Stimulated activated effector memory CD8-positive, alpha-beta T cell treated with anti-CD3 and anti-CD28 coated beads, Interleukin-12 subunit alpha, Interleukin-12 subunit beta, amount 100 ng/mL, for 72 hours (primary cell): ENCODE data around the gene PCED1A.
"Not testable (repeated sequence)": the region's sequence is repeated elsewhere in the genome, so short reads cannot be mapped to it uniquely, and the experiment has no call there.

ENCODE experiments used
- ATAC-seq: fragments of 150-1000 bp; cut with Tn5 transposase; 2 replicates; pipeline ENCODE4 v1.10.0; 2021
- DNase-seq, 2 donors: peaks; one replicate each; pipeline ENCODE4 v3.0.0; 2021 to 2022; ENCODE audit warnings: low spot score in 2 of 2
- H3K27ac Mint-ChIP-seq: one replicate; pipeline ENCODE4 v1.8.0; 2022; ENCODE audit warnings: mild to moderate bottlenecking, mixed read lengths
- H3K36me3 Mint-ChIP-seq: one replicate; pipeline ENCODE4 v1.8.0; 2022; ENCODE audit warnings: mild to moderate bottlenecking, mixed read lengths
- H3K4me1 Mint-ChIP-seq: one replicate; pipeline ENCODE4 v1.8.0; 2022; ENCODE audit warnings: mixed read lengths
- H3K4me3 Mint-ChIP-seq: one replicate; pipeline ENCODE4 v1.8.0; 2022; ENCODE audit warnings: mild to moderate bottlenecking, mixed read lengths
- H3K9me3 Mint-ChIP-seq: one replicate; pipeline ENCODE4 v1.8.0; 2022; ENCODE audit warnings: mixed read lengths

The PCED1A gene

DNA sequence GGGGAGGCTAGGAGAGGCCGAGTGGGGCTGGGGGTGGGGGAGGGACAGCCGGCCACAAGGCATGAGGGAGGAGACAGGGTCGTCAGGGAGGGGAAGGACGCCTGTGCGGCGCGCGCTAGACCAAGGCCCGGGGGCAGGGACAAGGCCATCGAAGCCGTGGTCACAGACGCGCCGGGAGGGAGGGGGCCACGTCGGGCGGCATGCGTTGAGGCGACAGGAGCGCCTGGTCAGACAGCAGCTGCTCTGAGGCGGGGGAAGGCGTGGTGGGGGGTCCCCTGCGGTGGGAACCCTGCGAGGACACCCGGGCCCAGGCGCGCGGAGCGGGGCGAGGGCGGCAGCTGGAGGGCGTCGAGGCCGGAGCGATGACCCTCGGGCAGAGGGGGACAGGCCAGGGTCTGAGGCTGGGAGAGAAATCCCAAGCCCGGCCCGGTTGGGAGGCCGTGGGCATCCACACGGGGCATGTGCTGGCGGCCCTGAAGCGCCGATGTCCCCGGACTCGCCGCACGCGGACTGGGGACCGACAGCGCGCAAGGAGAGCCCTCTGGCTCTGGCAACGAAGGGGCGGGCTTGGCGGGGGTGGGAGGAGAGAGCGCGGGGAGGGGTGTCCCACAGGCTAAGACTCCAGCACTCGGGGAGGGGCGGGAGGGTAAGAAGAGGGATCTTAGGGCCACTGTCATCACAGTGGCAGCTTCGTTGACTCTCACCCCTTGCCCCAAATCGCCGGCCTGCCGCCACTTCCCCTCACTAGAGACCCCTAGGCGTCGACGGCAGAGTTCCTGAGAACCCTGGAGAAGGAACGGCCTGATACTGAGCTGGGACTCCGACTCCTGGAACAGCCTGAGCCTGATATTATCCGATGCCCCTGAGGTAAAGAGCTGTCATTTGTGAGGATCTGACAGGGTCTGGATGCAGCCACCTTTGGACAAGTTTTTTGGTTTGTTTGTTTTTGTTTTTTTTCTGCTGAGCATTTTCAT lies 19.3 kb downstream of the PCED1A start:
- H3K4me1 Mint-ChIP-seq, result peaks cover 34% of the 10 kb centered on the region
- no peak overlapping the region for H3K27ac Mint-ChIP-seq
- DNase-seq (no peak), ATAC-seq (peak; percentile 35)
- peaks cover 5% of the 10 kb centered on the region for H3K36me3 Mint-ChIP-seq
- H3K4me3 Mint-ChIP-seq, result peak overlapping the region; percentile 22
- H3K9me3 Mint-ChIP-seq, result no peaks in the 10 kb centered on the region

DNA sequence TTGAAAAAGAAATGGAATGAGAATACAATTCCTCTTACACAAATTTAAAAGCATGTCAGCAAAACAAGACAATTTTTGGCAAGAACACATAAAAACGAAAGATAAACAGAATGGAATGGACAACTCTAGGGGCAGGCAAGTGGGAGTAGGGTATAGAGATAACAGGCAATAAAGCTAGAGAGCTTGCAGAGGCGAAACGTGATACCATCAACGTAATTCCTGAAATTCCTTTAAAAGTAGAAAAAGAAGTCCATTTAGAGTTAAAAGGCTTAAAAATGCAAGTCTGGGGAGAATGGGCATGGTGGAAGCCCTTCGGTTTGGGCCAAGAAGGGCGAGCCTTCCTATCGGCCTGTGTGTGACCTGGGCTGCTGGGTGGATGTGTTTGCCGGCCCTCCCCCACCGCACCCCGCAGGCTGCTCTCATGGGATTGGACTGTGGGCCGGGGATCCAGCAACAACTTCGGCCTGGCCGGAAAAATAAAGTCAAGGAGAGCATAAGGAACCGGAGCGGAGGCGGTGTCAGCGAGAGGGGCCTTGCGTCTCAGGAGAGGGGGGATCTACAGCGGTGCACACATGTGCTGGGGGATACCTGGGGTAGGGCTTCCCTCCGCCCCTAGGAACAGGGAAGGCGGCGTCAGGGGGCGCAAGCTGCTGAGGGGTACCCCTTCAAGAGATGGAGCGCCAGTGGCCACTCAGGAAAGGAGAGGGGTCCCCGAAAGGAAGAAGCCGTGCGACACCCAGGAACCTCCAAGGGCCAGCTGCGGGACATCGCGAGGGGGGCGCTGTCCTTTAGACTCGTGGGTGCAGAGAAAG lies 20.2 kb downstream of the PCED1A start:
- DNase-seq (no peak), ATAC-seq (no peak)
- H3K36me3 Mint-ChIP-seq, result peaks cover 5% of the 10 kb centered on the region
- H3K4me1 Mint-ChIP-seq, result peaks cover 26% of the 10 kb centered on the region
- no peak overlapping the region for H3K27ac Mint-ChIP-seq
- no peaks in the 10 kb centered on the region for H3K9me3 Mint-ChIP-seq
- H3K4me3 Mint-ChIP-seq, result peak overlapping the region; percentile 22

DNA sequence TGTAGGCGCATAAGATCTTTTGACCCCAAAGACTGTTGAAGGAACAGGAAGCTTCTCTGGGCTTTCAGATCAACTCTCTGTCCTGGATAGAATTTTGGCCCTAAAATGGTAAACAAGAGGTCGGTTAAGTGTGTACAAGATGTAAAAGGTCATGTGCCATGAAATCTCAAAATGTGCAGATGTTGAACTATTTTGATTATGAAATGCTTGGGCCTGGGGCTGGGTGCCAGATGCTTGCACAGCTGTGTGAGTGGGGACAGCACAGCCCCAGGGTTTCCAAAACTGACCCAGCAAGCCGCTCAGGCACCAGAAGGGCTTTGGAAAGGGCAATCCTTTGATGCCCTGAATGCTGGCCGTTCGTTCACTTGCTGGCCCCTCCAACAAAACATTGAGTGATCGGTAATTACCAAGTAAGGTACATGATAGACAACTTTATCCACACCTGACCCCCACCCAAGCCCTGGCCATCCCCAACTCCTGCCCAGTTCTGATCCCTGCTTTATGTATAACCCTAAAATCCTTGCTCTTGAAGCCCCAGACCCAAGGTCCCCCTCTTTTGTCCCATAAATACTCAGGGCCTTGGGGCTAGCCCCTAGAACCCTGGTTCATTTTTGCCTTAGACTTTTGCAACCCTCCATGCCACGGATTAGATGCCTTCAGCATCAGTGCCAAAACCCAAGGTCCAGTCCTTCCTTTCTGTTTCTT lies 22.4 kb downstream of the PCED1A start:
- ATAC-seq, result no peak
- no peak overlapping the region for H3K4me3 Mint-ChIP-seq
- H3K36me3 Mint-ChIP-seq, result peaks cover 5% of the 10 kb centered on the region
- peaks cover 26% of the 10 kb centered on the region for H3K4me1 Mint-ChIP-seq
- H3K9me3 Mint-ChIP-seq, result no peaks in the 10 kb centered on the region
- no peak overlapping the region for H3K27ac Mint-ChIP-seq
- no peak for DNase-seq

DNA sequence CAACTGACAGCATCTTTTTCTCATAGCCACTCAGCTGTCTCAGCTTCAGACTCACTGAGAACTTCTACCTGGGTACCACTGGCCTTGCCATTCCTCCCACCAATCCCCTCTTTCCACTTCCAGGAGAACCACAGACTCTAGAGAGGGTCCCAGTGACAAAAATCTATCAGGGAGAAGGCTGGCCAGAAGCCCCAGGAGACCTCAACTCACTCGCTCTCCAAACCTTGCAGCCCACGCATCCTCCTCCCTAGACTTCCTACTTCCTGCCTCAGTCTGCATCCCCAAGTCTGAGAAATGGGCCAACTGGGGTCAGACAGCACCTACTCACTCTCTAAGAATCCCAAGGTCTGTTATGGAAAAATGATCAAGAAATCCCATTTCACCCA lies 23.1 kb downstream of the PCED1A start:
- no peak for DNase-seq
- peaks cover 26% of the 10 kb centered on the region for H3K4me1 Mint-ChIP-seq
- no peak for ATAC-seq
- H3K4me3 Mint-ChIP-seq, result no peak overlapping the region
- peaks cover 2% of the 10 kb centered on the region for H3K9me3 Mint-ChIP-seq
- H3K27ac Mint-ChIP-seq, result no peak overlapping the region
- peaks cover 5% of the 10 kb centered on the region for H3K36me3 Mint-ChIP-seq

DNA sequence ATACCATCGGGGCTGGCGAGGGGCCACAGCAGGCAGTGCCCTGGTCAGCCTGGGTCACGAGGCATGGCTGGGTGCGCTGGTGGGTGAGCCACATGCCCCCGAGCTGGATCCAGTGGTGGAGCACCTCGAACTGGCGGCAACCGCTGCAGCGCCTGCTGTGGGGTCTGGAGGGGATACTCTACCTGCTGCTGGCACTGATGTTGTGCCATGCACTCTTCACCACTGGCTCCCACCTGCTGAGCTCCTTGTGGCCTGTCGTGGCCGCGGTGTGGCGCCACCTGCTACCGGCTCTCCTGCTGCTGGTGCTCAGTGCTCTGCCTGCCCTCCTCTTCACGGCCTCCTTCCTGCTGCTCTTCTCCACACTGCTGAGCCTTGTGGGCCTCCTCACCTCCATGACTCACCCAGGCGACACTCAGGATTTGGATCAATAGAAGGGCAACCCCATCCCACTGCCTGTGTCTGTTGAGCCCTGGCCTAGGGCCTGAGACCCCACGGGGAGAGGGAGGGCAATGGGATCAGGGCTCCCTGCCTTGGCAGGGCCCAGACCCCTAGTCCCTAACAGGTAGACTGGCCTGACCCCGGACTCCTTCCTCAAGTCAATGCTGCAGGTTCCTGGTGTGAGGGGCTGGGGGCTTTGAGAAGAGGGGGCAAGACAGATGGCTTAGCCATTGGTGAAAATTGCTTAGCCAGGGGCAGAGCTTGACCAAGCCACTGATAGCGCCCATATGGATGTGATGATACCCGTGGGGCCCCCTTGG lies 23.7 kb downstream of the PCED1A start:
- ATAC-seq (peak; percentile 51), DNase-seq (no peak)
- peaks cover 5% of the 10 kb centered on the region for H3K9me3 Mint-ChIP-seq
- H3K4me3 Mint-ChIP-seq, result no peak overlapping the region
- H3K27ac Mint-ChIP-seq, result no peak overlapping the region
- H3K4me1 Mint-ChIP-seq, result peaks cover 21% of the 10 kb centered on the region
- peaks cover 5% of the 10 kb centered on the region for H3K36me3 Mint-ChIP-seq

DNA sequence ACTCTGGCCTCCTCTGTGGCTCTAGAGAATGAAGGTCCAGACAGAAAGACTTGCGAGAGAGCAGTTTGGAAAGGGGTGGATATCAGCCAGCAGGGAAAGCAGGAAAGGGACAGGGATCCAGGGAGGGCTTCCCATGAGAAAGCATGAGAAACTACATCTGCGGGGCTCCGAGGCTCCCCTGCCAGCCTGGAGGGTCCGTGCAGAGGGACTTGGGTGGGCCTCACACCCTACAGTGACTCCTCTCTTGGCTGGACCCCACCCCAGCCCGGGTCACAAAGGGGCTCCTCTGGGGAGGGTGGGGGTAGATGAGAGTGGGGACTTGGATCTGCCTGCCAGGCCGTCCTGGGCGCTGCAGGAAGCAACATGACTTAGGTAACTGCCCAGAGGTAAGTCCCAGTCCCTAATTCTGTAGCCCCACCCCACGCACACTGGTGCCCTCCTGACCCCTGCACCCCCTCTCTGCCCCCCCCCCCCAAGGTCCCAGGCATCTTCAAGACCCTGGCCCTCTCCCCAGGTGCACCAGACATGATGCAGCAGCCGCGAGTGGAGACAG lies 24.3 kb downstream of the PCED1A start, which contains the start of gene TMEM239:
Gene TMEM239, plus strand, starts transcription at position 335 of the 553 bp plus-strand sequence. Its CDS starts 191 bp downstream, at position 526.
- Mint-ChIP-seq H3K4me1 (peaks cover 17% of the 10 kb centered on the region), H3K4me3 (no peak within 1 kb of the TSS), H3K9me3 (peaks cover 5% of the 10 kb centered on the region), H3K27ac (no peak within 1 kb of the TSS), H3K36me3 (peaks cover 5% of the 10 kb centered on the region)
- ATAC-seq, result no peak
- DNase-seq, result no peak

DNA sequence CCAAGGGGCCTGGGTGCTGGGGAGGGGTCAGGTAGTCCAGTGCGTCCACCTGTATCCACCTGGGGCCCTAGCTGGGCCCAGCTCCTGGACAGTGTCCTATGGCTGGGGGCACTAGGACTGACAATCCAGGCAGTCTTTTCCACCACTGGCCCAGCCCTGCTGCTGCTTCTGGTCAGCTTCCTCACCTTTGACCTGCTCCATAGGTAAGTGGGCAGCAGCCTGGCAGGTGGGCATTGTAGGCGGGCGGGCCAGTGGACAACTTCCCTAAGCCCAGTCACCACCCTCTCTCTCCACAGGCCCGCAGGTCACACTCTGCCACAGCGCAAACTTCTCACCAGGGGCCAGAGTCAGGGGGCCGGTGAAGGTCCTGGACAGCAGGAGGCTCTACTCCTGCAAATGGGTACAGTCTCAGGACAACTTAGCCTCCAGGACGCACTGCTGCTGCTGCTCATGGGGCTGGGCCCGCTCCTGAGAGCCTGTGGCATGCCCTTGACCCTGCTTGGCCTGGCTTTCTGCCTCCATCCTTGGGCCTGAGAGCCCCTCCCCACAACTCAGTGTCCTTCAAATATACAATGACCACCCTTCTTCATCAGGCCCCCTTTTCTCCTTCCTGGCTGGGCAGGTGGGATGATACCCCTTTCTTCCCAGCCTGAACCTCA lies 25.1 kb downstream of the PCED1A start:
- no peak for DNase-seq
- Mint-ChIP-seq H3K4me1 (peaks cover 13% of the 10 kb centered on the region), H3K27ac (no peak overlapping the region), H3K9me3 (peaks cover 5% of the 10 kb centered on the region), H3K36me3 (peaks cover 5% of the 10 kb centered on the region), H3K4me3 (no peak overlapping the region)
- ATAC-seq, result no peak

DNA sequence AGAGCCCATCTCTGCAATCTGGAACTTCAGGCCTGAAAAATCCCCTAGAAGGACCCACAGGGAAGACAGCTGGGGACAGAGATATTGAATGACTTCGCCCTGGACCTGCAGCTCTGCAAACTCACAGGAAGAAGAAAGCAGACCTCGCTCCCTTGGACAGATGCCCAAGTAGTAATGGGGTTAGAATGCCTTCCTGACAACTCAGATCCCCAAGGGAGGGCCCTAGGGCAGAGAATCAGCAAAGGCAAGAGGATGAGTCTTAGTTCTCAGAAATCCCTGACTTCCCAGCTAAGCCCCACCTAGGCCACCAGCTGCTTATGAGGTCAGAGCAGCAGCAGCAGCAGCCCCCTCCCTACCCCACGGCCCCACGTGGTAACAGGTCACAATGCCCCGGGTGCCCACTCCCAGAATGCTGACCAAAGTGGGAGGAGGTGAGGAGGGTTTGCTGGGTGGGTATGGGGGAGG lies 25.8 kb downstream of the PCED1A start, which contains the start of gene C20orf141:
Gene C20orf141, plus strand, starts transcription at position 401 of the 465 bp plus-strand sequence. CDS start 198 bp downstream, outside the sequence.
- DNase-seq, result no peak
- H3K36me3 Mint-ChIP-seq, result peaks cover 5% of the 10 kb centered on the region
- ATAC-seq, result peak; percentile 17
- no peak within 1 kb of the TSS for H3K27ac Mint-ChIP-seq
- H3K4me3 Mint-ChIP-seq, result no peak within 1 kb of the TSS
- peaks cover 6% of the 10 kb centered on the region for H3K4me1 Mint-ChIP-seq
- peaks cover 5% of the 10 kb centered on the region for H3K9me3 Mint-ChIP-seq

DNA sequence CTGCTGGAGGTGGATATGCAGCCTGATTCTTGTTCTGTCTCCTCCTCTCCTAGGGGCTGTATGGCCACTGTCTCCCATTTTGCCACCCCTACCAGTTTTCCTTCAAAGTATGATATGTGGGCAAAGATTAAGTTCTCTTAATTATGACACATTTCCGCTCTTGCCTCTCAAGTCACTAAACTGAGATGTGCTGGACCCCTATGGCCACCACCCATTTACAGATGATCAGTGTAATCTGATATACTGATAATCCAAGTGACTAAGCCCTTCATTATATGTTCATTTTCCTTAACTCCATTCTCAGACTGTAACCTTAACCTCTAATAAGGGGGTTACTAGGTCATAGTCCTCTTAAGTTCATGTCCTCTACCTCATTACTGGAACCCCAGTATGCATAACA lies 26.4 kb downstream of the PCED1A start:
- Mint-ChIP-seq H3K9me3 (peaks cover 5% of the 10 kb centered on the region), H3K4me3 (no peak overlapping the region), H3K36me3 (peaks cover 5% of the 10 kb centered on the region), H3K27ac (no peak overlapping the region), H3K4me1 (peaks cover 8% of the 10 kb centered on the region)
- no peak for ATAC-seq
- no peak for DNase-seq

DNA sequence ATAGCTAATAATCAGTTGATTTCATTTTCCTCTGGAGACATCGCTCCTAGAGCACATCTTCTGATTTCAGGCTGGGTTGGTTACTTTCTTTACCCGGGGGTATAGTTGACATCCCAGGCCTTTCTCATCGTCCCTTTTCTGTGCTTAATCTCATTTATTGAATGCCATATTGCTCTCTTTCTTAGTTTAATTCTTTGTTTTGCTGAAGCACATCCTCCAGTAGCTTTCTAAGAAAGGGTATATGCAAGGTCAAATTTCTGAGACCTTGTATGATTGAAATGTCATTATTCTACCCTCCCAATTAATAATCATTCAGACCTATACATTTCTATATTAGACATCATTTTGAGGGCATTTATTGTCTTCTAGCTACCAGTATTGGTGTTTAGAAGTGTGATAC lies 28.3 kb downstream of the PCED1A start:
- no peak overlapping the region for H3K27ac Mint-ChIP-seq
- H3K9me3 Mint-ChIP-seq, result peaks cover 5% of the 10 kb centered on the region
- H3K36me3 Mint-ChIP-seq, result peaks cover 5% of the 10 kb centered on the region
- ATAC-seq (no peak), DNase-seq (no peak)
- H3K4me3 Mint-ChIP-seq, result no peak overlapping the region
- H3K4me1 Mint-ChIP-seq, result peaks cover 12% of the 10 kb centered on the region

DNA sequence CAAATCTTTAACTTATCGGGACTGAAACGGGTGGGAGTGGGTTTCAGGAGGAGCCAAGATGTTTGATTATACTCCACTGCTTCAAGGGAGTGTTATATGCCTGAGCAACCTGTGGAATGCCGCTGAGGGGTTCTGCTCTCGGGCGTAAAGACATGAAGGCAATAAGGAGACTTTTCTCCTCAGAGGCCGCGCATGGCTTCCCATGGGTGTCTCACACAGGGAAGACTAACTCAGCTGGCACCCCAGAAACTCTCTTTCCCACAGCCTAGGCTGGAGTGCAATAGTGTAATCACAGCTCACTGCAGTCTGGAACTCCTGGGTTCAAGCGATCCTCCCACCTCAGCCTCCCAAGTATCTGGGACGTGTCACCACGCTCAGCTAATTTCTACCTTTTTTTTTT lies 30.8 kb downstream of the PCED1A start:
- Mint-ChIP-seq H3K4me3 (no peak overlapping the region), H3K9me3 (peaks cover 5% of the 10 kb centered on the region), H3K4me1 (peaks cover 14% of the 10 kb centered on the region), H3K36me3 (no peaks in the 10 kb centered on the region), H3K27ac (no peak overlapping the region)
- ATAC-seq, result no peak
- no peak for DNase-seq

DNA sequence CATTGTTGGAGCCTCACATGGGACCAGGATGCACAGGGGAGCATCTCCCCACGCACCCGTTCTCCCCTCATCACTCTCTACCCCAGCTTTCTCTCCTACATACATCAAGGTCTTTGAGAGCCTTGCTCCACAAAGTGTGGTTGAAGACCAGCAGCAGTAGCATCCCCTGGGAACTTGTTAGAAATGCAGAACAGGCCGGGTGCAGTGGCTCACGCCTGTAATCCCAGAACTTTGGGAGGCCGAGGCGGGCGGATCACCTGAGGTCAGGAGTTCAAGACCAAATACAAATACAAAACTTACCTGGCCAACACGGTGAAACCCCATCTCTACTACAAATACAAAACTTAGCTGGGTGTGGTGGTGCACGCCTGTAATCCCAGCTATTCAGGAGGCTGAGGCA lies 32.5 kb downstream of the PCED1A start:
- H3K4me3 Mint-ChIP-seq, H3K36me3 Mint-ChIP-seq, DNase-seq, H3K9me3 Mint-ChIP-seq, H3K27ac Mint-ChIP-seq, ATAC-seq: not testable (repeated sequence)
- H3K4me1 Mint-ChIP-seq, result peaks cover 14% of the 10 kb centered on the region

DNA sequence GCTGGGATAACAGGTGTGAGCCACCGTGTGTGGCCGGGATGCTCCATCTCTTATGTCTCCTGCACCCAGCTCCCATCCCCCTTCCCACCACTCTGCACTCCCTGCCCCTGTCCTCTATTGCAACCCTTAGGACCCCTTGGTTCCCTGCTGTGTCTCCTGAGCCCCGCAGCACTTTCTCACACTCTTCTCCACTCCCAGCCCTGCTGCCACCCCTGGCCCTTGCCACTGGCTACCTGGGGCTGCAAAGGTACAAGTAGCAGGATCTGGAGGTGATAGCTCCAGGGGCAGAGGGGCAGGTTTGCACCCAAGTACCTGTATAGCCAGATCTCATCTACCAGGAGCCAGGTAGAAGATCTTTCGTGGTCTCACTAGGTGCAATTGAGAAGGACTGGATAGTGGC lies 33.4 kb downstream of the PCED1A start:
- H3K9me3 Mint-ChIP-seq, result no peaks in the 10 kb centered on the region
- no peak overlapping the region for H3K4me3 Mint-ChIP-seq
- peaks cover 14% of the 10 kb centered on the region for H3K4me1 Mint-ChIP-seq
- ATAC-seq (no peak), DNase-seq (no peak)
- H3K27ac Mint-ChIP-seq, result no peak overlapping the region
- no peaks in the 10 kb centered on the region for H3K36me3 Mint-ChIP-seq

DNA sequence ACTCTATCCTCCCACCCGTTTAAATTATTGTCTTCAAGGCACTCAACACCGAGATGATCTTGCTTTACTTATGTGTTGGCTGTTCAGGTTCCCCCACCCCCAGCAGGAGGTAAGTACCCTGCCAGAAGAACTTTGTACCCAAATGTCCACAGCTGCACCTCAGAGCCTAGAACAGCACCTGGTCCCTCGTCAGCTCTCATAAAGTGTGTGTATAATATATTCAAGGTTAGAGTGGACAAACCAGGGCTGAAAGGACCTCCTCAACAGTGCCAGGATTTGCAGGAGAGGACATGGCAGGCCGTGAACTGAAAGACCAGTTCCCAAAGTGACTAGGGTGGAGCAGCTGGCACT lies 34.1 kb downstream of the PCED1A start:
- ATAC-seq (no peak), DNase-seq (no peak)
- peaks cover 17% of the 10 kb centered on the region for H3K4me1 Mint-ChIP-seq
- H3K4me3 Mint-ChIP-seq, result no peak overlapping the region
- no peaks in the 10 kb centered on the region for H3K36me3 Mint-ChIP-seq
- no peaks in the 10 kb centered on the region for H3K9me3 Mint-ChIP-seq
- H3K27ac Mint-ChIP-seq, result no peak overlapping the region
